Measurements from ENCODE around the gene CYP46A1.

The CYP46A1 gene

GRCh38 chr14:99671235-99672224, 12.6 kb upstream of the CYP46A1 start:
- DNase-seq (ENCODE audit: low spot score) (peak; percentile 47), ATAC-seq (ENCODE audit: low read depth) (no peak)
- H3K4me1 ChIP-seq (ENCODE audit: insufficient read depth, poor library complexity, severe bottlenecking), result no peaks in the 10 kb centered on the region
- H3K4me3 ChIP-seq (ENCODE audit: severe bottlenecking), result no peak overlapping the region
- H3K27ac ChIP-seq (ENCODE audit: poor library complexity, severe bottlenecking), result no peak overlapping the region
- H3K9me3 ChIP-seq (ENCODE audit: severe bottlenecking), result no peaks in the 10 kb centered on the region
- H3K27me3 ChIP-seq (ENCODE audit: insufficient read depth, poor library complexity, severe bottlenecking), result peaks cover 22% of the 10 kb centered on the region
- TF ChIP-seq, protein P1, sequence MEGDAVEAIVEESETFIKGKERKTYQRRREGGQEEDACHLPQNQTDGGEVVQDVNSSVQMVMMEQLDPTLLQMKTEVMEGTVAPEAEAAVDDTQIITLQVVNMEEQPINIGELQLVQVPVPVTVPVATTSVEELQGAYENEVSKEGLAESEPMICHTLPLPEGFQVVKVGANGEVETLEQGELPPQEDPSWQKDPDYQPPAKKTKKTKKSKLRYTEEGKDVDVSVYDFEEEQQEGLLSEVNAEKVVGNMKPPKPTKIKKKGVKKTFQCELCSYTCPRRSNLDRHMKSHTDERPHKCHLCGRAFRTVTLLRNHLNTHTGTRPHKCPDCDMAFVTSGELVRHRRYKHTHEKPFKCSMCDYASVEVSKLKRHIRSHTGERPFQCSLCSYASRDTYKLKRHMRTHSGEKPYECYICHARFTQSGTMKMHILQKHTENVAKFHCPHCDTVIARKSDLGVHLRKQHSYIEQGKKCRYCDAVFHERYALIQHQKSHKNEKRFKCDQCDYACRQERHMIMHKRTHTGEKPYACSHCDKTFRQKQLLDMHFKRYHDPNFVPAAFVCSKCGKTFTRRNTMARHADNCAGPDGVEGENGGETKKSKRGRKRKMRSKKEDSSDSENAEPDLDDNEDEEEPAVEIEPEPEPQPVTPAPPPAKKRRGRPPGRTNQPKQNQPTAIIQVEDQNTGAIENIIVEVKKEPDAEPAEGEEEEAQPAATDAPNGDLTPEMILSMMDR (IDR thresholded peaks at IDR 0.05; ENCODE audit: poor library complexity, severe bottlenecking), result no peak
- no peaks in the 10 kb centered on the region for H3K36me3 ChIP-seq (ENCODE audit: low read depth)

DNA sequence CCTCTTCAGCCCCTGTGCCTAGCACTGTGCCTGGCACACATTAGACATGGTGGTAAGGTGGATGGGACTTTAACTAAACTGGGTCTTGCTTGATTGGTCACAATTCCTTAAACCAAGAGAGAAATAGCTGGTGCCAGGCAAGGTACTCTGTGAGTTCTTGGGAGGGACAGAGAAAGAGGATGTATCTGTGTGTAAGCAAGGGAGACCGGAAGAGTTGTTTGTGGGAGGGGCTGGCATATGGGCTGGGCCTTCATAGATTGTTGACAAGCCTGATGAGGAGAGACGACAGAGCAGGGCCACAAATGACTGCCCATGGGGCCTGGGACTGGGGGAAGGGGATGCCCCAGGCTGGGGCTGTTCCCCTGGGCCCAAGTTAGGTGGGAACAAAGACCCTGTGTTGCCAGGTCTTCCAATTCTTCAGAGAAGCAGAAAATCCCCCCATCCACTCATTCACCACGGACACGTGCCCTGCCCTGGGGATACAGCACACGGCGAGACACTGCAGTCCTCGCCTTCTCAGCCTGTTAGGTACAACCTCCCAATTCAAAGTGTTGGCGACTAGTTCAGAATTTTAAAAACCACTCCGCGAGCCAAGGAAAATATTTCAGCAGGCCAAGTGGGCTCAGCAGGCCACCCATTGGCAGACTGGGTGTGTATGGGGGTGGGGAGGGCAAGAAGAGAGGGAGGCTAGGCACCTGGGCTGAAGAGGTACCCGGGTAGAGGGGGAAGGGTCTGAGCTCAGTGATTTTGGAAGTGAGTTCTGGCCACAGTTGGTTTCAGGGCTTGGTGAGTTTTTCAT, 11.4 kb upstream of the CYP46A1 start:
- TF ChIP-seq, protein P1 (IDR thresholded peaks at IDR 0.05; ENCODE audit: poor library complexity, severe bottlenecking), result no peak
- H3K27ac ChIP-seq (ENCODE audit: poor library complexity, severe bottlenecking), result no peak overlapping the region
- H3K4me3 ChIP-seq (ENCODE audit: severe bottlenecking), result no peak overlapping the region
- H3K9me3 ChIP-seq (ENCODE audit: severe bottlenecking), result peaks cover 7% of the 10 kb centered on the region
- DNase-seq (ENCODE audit: low spot score), result no peak
- ATAC-seq (ENCODE audit: low read depth), result 0 out of 3 replicates have a peak, but pooled peaks have one; percentile 15
- no peaks in the 10 kb centered on the region for H3K4me1 ChIP-seq (ENCODE audit: insufficient read depth, poor library complexity, severe bottlenecking)
- H3K27me3 ChIP-seq (ENCODE audit: insufficient read depth, poor library complexity, severe bottlenecking), result peaks cover 22% of the 10 kb centered on the region
- H3K36me3 ChIP-seq (ENCODE audit: low read depth), result no peaks in the 10 kb centered on the region

GRCh38 chr14:99673305-99674063, 10.6 kb upstream of the CYP46A1 start:
- Histone ChIP-seq H3K4me3 (ENCODE audit: severe bottlenecking) (no peak overlapping the region), H3K36me3 (ENCODE audit: low read depth) (no peaks in the 10 kb centered on the region), H3K27me3 (ENCODE audit: insufficient read depth, poor library complexity, severe bottlenecking) (peaks cover 22% of the 10 kb centered on the region), H3K4me1 (ENCODE audit: insufficient read depth, poor library complexity, severe bottlenecking) (no peaks in the 10 kb centered on the region), H3K27ac (ENCODE audit: poor library complexity, severe bottlenecking) (no peak overlapping the region), H3K9me3 (ENCODE audit: severe bottlenecking) (peaks cover 15% of the 10 kb centered on the region)
- TF ChIP-seq, protein P1 (IDR thresholded peaks at IDR 0.05; ENCODE audit: poor library complexity, severe bottlenecking), result no peak
- ATAC-seq (ENCODE audit: low read depth), result no peak
- no peak for DNase-seq (ENCODE audit: low spot score)

GRCh38 chr14:99674064-99674650, 9.9 kb upstream of the CYP46A1 start:
- no peak; the same call in 2 of the 3 replicates for ATAC-seq (ENCODE audit: low read depth)
- peaks cover 17% of the 10 kb centered on the region for H3K9me3 ChIP-seq (ENCODE audit: severe bottlenecking)
- TF ChIP-seq, protein P1 (IDR thresholded peaks at IDR 0.05; ENCODE audit: poor library complexity, severe bottlenecking), result no peak

More at GRCh38 chr14:99674064-99674650, 9.9 kb upstream of the CYP46A1 start:
- Histone ChIP-seq H3K36me3 (ENCODE audit: low read depth) (no peaks in the 10 kb centered on the region), H3K4me1 (ENCODE audit: insufficient read depth, poor library complexity, severe bottlenecking) (no peaks in the 10 kb centered on the region), H3K4me3 (ENCODE audit: severe bottlenecking) (no peak overlapping the region), H3K27ac (ENCODE audit: poor library complexity, severe bottlenecking) (no peak overlapping the region), H3K27me3 (ENCODE audit: insufficient read depth, poor library complexity, severe bottlenecking) (peaks cover 22% of the 10 kb centered on the region)
- peak; percentile 52 for DNase-seq (ENCODE audit: low spot score)
